K562 (cell line): Measurements from ENCODE around the gene PBX2. TPM values are rescaled to one million over a fixed set of nuclear protein-coding genes. Genes with fewer than 3 reads are reported as not detected.

Experiments used
- ASH1L ChIP-seq: fragments of 450-650 bp; IDR thresholded peaks from 2 replicates; pipeline ENCODE4 v1.6.1; 2018; ENCODE audit warnings: borderline replicate concordance, mild to moderate bottlenecking, low read depth; ENCODE audit not compliant: partially characterized antibody
- MECOM ChIP-seq: fragments of 250-450 bp; sonication (Bioruptor Pico); IDR thresholded peaks from 2 replicates; pipeline ENCODE4 v1.8.0; 2022; ENCODE audit warnings: inconsistent platforms
- NFXL1 ChIP-seq: fragments of 450-650 bp; formaldehyde crosslinking; IDR thresholded peaks from 2 replicates; pipeline ENCODE4 v1.4.0; 2021; ENCODE audit warnings: mild to moderate bottlenecking
- NR2C1 ChIP-seq, 2 experiments: fragments of 450-650 bp; IDR thresholded peaks; 2 replicates each; pipeline ENCODE4 v1.6.1; 2017; ENCODE audit warnings: mild to moderate bottlenecking in 2 of 2, antibody characterized with exemption in 1 of 2, inconsistent platforms in 1 of 2, missing compliant biosample characterization in 1 of 2, missing genetic modification characterization in 1 of 2
- NR3C1 ChIP-seq: sonication (generic); formaldehyde crosslinking; IDR thresholded peaks from 2 replicates; pipeline ENCODE4 v1.8.1; 2022; ENCODE audit warnings: missing genetic modification reagents
- POLR2G ChIP-seq: fragments of 200-400 bp; formaldehyde crosslinking; IDR thresholded peaks from 2 replicates; pipeline ENCODE4 v1.6.1; 2017; ENCODE audit warnings: low read depth, mild to moderate bottlenecking, antibody characterized with exemption, low read length, moderate library complexity
- SMAD3 ChIP-seq: fragments of 450-650 bp; formaldehyde crosslinking; conservative IDR thresholded peaks from 2 replicates; pipeline ENCODE4 v1.4.0; 2020; ENCODE audit warnings: mild to moderate bottlenecking
- SMAD4 ChIP-seq: fragments of 250-450 bp; sonication (Bioruptor Pico); conservative IDR thresholded peaks from 2 replicates; pipeline ENCODE4 v1.8.0; 2021; ENCODE audit warnings: inconsistent platforms, mild to moderate bottlenecking, moderate library complexity
- SRSF9 ChIP-seq: fragments of 200-400 bp; formaldehyde crosslinking; IDR thresholded peaks from 2 replicates; pipeline ENCODE4 v1.6.1; 2017; ENCODE audit warnings: low read depth, low read length, borderline replicate concordance
- TRIM24 ChIP-seq, 2 experiments: fragments of 450-650 bp; IDR thresholded peaks; 2 replicates each; pipeline ENCODE4 v1.6.1; 2016
- ZFP1 ChIP-seq: fragments of 450-650 bp; formaldehyde crosslinking; IDR thresholded peaks from 2 replicates; pipeline ENCODE4 v1.4.0; 2020; ENCODE audit warnings: mild to moderate bottlenecking, mixed read lengths
- ZNF436 ChIP-seq: fragments of 250-450, 450-650 bp; sonication (Bioruptor Pico); formaldehyde crosslinking; IDR thresholded peaks from 2 replicates; pipeline ENCODE4 v1.7.0; 2020; ENCODE audit warnings: mild to moderate bottlenecking
- ZNF766 ChIP-seq: fragments of 200-800 bp; sonication (Bioruptor generic); conservative IDR thresholded peaks from 2 replicates; pipeline ENCODE4 v1.6.1; 2016; ENCODE audit warnings: missing genetic modification characterization, missing compliant biosample characterization
- ZNF77 ChIP-seq: fragments of 250-450 bp; sonication (Bioruptor Pico); IDR thresholded peaks from 2 replicates; pipeline ENCODE4 v1.5.0; 2020
- ZNF830 ChIP-seq: fragments of 250-450 bp; sonication (Bioruptor Pico); IDR thresholded peaks from 2 replicates; pipeline ENCODE4 v1.5.0; 2021; ENCODE audit warnings: mild to moderate bottlenecking
- polyA plus RNA-seq, 8 experiments: library from polyadenylated mRNA; depleted of rRNA in 4 of 8; stranded (reverse) in 5 of 8; unstranded in 3 of 8; fragments of >200 nt; fragmentation: Nextera tagmentation in 2 of 8; fragmentation: Illumina TruSeq in 1 of 8; extraction: Ambion mirVana in 2 of 8; extraction: Trizol in 1 of 8; gene quantifications; 2 replicates each; pipeline versions ENCODE4 v1.2.1 to v1.2.3, GENCODE V29; 2011 to 2014; ENCODE audit warnings: inconsistent platforms in 1 of 8, missing spikeins in 1 of 8
- total RNA-seq, 7 experiments: library from RNA; depleted of rRNA in 6 of 7; stranded (reverse); fragments of >200 nt in 6 of 7; fragmentation: Illumina TruSeq in 2 of 7; extraction: Trizol in 2 of 7; gene quantifications; 2 replicates each; pipeline versions ENCODE4 v1.2.1 to v1.2.3, GENCODE V29; 2011 to 2021; ENCODE audit warnings: low replicate concordance in 1 of 7
- TF ChIP-seq, protein P1 (sequence below): fragments of 450-650 bp; conservative IDR thresholded peaks from 2 replicates; pipeline ENCODE4 v1.6.1; 2016; ENCODE audit warnings: missing genetic modification characterization, low read depth, mild to moderate bottlenecking, missing compliant biosample characterization, moderate library complexity
- TF ChIP-seq, protein P2 (sequence below), 2 experiments: IDR thresholded peaks; 2 replicates each; pipeline ENCODE4 v1.6.1; 2012; ENCODE audit warnings: improper control_type of control experiment in 2 of 2, low read depth in 2 of 2, low read length in 2 of 2, borderline replicate concordance in 1 of 2
- TF ChIP-seq, protein P3 (sequence below): fragments of 450-650 bp; formaldehyde crosslinking; IDR thresholded peaks from 2 replicates; pipeline ENCODE4 v1.4.0; 2022; ENCODE audit warnings: mild to moderate bottlenecking, moderate library complexity
- TF ChIP-seq, protein P4 (sequence below): fragments of 450-650 bp; conservative IDR thresholded peaks from 2 replicates; pipeline ENCODE4 v1.6.1; 2016; ENCODE audit warnings: missing genetic modification characterization, low read depth, mild to moderate bottlenecking, control low read depth, missing compliant biosample characterization
- TF ChIP-seq, protein P5 (sequence below): fragments of 250-450 bp; sonication (Bioruptor Pico); IDR thresholded peaks from 2 replicates; pipeline ENCODE4 v1.4.0; 2020; ENCODE audit warnings: mild to moderate bottlenecking, moderate library complexity, borderline replicate concordance

The PBX2 gene
- total and polyA plus RNA-seq, 9 of the 15 experiments (the other 6 are each of a cell fraction or from before 2014, with no cell fraction given), result 1.9 to 134 (median 62.5) TPM

DNA sequence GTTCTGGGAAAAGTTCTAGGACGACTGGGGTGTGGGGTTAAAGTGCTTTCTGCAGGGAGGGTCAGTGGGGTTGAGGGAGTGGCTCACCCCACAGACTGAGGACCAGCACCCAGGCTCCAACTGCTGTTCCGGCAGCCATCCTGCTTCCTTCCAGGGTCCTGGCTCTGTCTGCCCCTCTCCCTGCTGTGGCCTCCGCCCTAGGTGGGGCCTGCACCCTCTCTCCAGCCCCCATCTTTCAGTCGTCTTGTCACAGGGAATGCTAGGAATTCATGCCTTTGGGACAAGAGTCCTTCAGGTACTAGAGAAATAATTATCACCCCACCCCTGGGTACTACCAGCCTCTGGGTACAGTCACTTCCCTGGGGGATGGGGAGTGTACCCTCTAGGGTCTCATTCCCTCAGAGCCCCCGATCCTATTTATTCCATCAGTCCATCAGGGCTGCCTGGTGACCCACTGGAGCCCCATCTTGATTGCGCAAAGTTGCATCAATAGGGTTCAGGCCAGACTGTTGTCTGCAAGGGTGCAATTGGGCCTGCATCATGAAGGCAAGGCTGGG lies 5.8 kb downstream of the PBX2 start, which contains the start of gene AGER (continued):
- peak; percentile 61 for TF ChIP-seq POLR2G
- peak; percentile 35; the same call in 1 of the 2 replicates for TF ChIP-seq ZNF830 (CRISPR knock-in tag)
- TF ChIP-seq, protein P1, sequence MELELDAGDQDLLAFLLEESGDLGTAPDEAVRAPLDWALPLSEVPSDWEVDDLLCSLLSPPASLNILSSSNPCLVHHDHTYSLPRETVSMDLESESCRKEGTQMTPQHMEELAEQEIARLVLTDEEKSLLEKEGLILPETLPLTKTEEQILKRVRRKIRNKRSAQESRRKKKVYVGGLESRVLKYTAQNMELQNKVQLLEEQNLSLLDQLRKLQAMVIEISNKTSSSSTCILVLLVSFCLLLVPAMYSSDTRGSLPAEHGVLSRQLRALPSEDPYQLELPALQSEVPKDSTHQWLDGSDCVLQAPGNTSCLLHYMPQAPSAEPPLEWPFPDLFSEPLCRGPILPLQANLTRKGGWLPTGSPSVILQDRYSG (tag), result no peak
- no peak for TF ChIP-seq ZNF77
- TF ChIP-seq, protein P2, sequence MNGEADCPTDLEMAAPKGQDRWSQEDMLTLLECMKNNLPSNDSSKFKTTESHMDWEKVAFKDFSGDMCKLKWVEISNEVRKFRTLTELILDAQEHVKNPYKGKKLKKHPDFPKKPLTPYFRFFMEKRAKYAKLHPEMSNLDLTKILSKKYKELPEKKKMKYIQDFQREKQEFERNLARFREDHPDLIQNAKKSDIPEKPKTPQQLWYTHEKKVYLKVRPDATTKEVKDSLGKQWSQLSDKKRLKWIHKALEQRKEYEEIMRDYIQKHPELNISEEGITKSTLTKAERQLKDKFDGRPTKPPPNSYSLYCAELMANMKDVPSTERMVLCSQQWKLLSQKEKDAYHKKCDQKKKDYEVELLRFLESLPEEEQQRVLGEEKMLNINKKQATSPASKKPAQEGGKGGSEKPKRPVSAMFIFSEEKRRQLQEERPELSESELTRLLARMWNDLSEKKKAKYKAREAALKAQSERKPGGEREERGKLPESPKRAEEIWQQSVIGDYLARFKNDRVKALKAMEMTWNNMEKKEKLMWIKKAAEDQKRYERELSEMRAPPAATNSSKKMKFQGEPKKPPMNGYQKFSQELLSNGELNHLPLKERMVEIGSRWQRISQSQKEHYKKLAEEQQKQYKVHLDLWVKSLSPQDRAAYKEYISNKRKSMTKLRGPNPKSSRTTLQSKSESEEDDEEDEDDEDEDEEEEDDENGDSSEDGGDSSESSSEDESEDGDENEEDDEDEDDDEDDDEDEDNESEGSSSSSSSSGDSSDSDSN (IDR thresholded peaks at IDR 0.05; ENCODE audit: borderline replicate concordance in 1 of 2, low read depth in 2 of 2, low read length in 2 of 2), result no peak
- no peak for TF ChIP-seq ZFP1 (CRISPR knock-in tag)
- peak; percentile 77; the same call in 1 of the 2 replicates for TF ChIP-seq NFXL1 (CRISPR knock-in tag)
- TF ChIP-seq NR3C1 (CRISPR knock-in tag), result no peak
- TF ChIP-seq MECOM (CRISPR knock-in tag), result peak; percentile 49; the same call in 1 of the 2 replicates
- TF ChIP-seq, protein P3, sequence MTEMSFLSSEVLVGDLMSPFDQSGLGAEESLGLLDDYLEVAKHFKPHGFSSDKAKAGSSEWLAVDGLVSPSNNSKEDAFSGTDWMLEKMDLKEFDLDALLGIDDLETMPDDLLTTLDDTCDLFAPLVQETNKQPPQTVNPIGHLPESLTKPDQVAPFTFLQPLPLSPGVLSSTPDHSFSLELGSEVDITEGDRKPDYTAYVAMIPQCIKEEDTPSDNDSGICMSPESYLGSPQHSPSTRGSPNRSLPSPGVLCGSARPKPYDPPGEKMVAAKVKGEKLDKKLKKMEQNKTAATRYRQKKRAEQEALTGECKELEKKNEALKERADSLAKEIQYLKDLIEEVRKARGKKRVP (CRISPR knock-in tag), result peak; percentile 78
- TF ChIP-seq SRSF9, result no peak
- no peak for TF ChIP-seq ZNF436
- 0 out of 2 replicates have a peak, but pooled peaks have one; percentile 32 for TF ChIP-seq SMAD3 (CRISPR knock-in tag)
- TF ChIP-seq, protein P4, sequence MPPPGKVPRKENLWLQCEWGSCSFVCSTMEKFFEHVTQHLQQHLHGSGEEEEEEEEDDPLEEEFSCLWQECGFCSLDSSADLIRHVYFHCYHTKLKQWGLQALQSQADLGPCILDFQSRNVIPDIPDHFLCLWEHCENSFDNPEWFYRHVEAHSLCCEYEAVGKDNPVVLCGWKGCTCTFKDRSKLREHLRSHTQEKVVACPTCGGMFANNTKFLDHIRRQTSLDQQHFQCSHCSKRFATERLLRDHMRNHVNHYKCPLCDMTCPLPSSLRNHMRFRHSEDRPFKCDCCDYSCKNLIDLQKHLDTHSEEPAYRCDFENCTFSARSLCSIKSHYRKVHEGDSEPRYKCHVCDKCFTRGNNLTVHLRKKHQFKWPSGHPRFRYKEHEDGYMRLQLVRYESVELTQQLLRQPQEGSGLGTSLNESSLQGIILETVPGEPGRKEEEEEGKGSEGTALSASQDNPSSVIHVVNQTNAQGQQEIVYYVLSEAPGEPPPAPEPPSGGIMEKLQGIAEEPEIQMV (tag), result 0 out of 2 replicates have a peak, but pooled peaks have one; percentile 38
- no peak for TF ChIP-seq TRIM24 (IDR thresholded peaks at IDR 0.05)
- peak; percentile 93 for TF ChIP-seq SMAD4 (CRISPR knock-in tag)
- TF ChIP-seq NR2C1 (IDR thresholded peaks at IDR 0.05), result no peak
- peak; percentile 59 for TF ChIP-seq NR2C1 (tag; IDR thresholded peaks at IDR 0.05)
- TF ChIP-seq, protein P5, sequence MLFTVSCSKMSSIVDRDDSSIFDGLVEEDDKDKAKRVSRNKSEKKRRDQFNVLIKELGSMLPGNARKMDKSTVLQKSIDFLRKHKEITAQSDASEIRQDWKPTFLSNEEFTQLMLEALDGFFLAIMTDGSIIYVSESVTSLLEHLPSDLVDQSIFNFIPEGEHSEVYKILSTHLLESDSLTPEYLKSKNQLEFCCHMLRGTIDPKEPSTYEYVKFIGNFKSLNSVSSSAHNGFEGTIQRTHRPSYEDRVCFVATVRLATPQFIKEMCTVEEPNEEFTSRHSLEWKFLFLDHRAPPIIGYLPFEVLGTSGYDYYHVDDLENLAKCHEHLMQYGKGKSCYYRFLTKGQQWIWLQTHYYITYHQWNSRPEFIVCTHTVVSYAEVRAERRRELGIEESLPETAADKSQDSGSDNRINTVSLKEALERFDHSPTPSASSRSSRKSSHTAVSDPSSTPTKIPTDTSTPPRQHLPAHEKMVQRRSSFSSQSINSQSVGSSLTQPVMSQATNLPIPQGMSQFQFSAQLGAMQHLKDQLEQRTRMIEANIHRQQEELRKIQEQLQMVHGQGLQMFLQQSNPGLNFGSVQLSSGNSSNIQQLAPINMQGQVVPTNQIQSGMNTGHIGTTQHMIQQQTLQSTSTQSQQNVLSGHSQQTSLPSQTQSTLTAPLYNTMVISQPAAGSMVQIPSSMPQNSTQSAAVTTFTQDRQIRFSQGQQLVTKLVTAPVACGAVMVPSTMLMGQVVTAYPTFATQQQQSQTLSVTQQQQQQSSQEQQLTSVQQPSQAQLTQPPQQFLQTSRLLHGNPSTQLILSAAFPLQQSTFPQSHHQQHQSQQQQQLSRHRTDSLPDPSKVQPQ, result no peak
- no peak for TF ChIP-seq ASH1L
- TF ChIP-seq ZNF766 (CRISPR knock-in tag), result 0 out of 2 replicates have a peak, but pooled peaks have one; percentile 27
